ENCODE measurements around the gene GLP2R. TPM values are rescaled to one million over a fixed set of nuclear protein-coding genes. Genes with fewer than 3 reads are reported as not detected.

Gene GLP2R
- total RNA-seq, 1 experiment from 2014 or later = not detected

DNA sequence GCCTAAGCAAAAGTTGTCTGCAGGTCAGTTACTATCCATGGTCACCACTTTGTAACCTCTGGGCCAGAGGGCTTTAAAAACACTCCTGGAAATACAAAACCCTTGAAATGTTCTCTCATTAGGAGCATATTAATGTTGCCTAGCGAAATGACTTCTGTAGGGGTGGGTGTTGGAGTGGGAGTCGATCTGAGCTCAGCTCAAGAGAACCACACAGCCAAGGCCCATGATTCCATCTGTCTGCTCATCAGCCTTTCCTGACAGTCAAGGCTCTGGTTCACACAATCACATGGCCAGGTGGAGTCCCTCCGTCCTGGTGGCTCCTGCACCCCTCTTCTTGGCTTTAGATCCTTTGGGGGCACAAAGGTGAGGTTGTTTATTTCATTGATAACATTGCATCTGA lies 52.6 kb downstream of the GLP2R start:
- Histone ChIP-seq H3K27me3 (replicated peaks; ENCODE audit: insufficient read depth, low read depth, low read length, poor library complexity) (peaks cover 6% of the 10 kb centered on the region), H3K4me1 (ENCODE audit: insufficient read depth, low read length, poor library complexity, severe bottlenecking) (no peaks in the 10 kb centered on the region), H3K36me3 (ENCODE audit: insufficient read depth, low read length, poor library complexity, severe bottlenecking) (no peaks in the 10 kb centered on the region), H3K4me3 (ENCODE audit: low read depth, low read length, poor library complexity, severe bottlenecking) (no peak overlapping the region), H3K9me3 (ENCODE audit: low read depth, low read length, poor library complexity, severe bottlenecking) (peaks cover 7% of the 10 kb centered on the region), H3K27ac (ENCODE audit: low read depth, low read length, poor library complexity, severe bottlenecking) (no peak overlapping the region)
- CTCF ChIA-PET = no interaction called here
- BruUV-seq (replicated peaks) = no TSS peak
- TF ChIP-seq, protein P1, sequence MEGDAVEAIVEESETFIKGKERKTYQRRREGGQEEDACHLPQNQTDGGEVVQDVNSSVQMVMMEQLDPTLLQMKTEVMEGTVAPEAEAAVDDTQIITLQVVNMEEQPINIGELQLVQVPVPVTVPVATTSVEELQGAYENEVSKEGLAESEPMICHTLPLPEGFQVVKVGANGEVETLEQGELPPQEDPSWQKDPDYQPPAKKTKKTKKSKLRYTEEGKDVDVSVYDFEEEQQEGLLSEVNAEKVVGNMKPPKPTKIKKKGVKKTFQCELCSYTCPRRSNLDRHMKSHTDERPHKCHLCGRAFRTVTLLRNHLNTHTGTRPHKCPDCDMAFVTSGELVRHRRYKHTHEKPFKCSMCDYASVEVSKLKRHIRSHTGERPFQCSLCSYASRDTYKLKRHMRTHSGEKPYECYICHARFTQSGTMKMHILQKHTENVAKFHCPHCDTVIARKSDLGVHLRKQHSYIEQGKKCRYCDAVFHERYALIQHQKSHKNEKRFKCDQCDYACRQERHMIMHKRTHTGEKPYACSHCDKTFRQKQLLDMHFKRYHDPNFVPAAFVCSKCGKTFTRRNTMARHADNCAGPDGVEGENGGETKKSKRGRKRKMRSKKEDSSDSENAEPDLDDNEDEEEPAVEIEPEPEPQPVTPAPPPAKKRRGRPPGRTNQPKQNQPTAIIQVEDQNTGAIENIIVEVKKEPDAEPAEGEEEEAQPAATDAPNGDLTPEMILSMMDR (conservative IDR thresholded peaks at IDR 0.05; ENCODE audit: low read depth, low read length) = no peak
- DNase-seq (ENCODE audit: low spot score) = no peak
- POLR2A ChIA-PET (ENCODE audit: low non-redundant PET) = no interaction called here
- intact Hi-C loops (cut with micrococcal nuclease; ENCODE audit: unreplicated experiment) = no loop called here

DNA sequence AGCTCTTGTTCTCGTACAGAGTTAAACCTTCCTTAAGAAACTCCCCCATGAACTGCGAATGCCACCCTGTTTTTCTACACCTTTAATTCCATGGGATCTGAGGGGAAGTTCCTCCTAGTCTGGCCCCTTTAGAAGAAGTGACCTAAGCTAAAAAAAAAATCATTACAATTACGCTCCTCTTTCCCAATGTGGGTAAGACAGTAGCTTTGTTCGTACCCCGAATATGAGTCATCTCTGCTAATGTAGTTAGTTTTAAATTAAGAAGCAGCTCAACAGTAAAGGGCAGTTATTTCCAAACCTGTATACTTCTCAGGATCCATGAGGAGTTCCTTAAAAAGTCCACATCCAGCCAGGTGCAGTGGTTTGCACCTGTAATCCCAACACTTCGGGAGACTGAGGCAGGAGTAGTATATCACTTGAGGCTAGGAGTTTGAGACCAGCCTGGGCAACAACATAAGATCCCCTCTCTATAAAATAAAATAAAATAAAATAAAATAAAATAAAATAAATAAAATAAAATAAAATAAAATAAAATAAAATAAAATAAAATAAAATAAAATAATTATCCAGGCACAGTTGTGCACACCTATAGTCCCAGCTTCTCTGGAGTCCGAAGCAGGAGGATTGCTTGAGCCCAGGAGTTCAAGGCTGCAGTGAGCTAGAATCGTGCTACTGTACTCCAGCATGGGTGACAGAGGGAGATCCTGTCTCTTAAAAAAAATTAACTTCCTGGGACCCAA lies 53.2 kb downstream of the GLP2R start:
- BruUV-seq (replicated peaks) = no TSS peak
- ChIA-PET CTCF (no interaction called here), POLR2A (ENCODE audit: low non-redundant PET) (no interaction called here)
- H3K4me3 ChIP-seq (ENCODE audit: low read depth, low read length, poor library complexity, severe bottlenecking) = no peak overlapping the region
- DNase-seq (ENCODE audit: low spot score) = no peak
- no peaks in the 10 kb centered on the region for H3K4me1 ChIP-seq (ENCODE audit: insufficient read depth, low read length, poor library complexity, severe bottlenecking)
- H3K36me3 ChIP-seq (ENCODE audit: insufficient read depth, low read length, poor library complexity, severe bottlenecking) = no peaks in the 10 kb centered on the region
- H3K27ac ChIP-seq (ENCODE audit: low read depth, low read length, poor library complexity, severe bottlenecking) = no peak overlapping the region
- intact Hi-C loops (cut with micrococcal nuclease; ENCODE audit: unreplicated experiment) = no loop called here
- no peak for TF ChIP-seq EZH2 (IDR thresholded peaks at IDR 0.05; ENCODE audit: borderline replicate concordance, low read depth, low read length, poor library complexity, severe bottlenecking)
- TF ChIP-seq, protein P1 (conservative IDR thresholded peaks at IDR 0.05; ENCODE audit: low read depth, low read length) = no peak
- H3K9me3 ChIP-seq (ENCODE audit: low read depth, low read length, poor library complexity, severe bottlenecking) = peaks cover 7% of the 10 kb centered on the region
- peaks cover 6% of the 10 kb centered on the region for H3K27me3 ChIP-seq (replicated peaks; ENCODE audit: insufficient read depth, low read depth, low read length, poor library complexity)

DNA sequence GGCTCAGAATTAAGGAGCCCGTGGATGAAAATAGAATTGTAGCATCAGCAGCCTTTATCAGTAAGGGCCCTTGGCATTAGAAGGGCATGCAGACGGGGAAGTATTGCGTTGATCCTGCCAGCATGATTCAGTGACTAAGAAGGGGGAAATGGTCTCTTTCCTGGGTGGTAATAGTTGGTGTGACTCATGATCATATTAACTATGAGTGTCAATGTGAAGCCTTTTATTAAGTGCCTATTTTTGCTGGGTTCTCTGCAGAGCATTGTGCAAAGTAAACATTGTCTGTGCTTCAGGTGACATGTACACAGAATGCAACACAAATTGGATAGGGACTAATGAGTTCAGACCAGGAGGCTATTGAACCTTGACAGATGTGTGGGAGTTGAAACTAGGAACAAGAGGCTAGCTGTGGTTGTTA lies 54.9 kb downstream of the GLP2R start:
- TF ChIP-seq, protein P1 (conservative IDR thresholded peaks at IDR 0.05; ENCODE audit: low read depth, low read length) = no peak
- no peak for TF ChIP-seq EZH2 (IDR thresholded peaks at IDR 0.05; ENCODE audit: borderline replicate concordance, low read depth, low read length, poor library complexity, severe bottlenecking)
- Histone ChIP-seq H3K27ac (ENCODE audit: low read depth, low read length, poor library complexity, severe bottlenecking) (no peak overlapping the region), H3K36me3 (ENCODE audit: insufficient read depth, low read length, poor library complexity, severe bottlenecking) (no peaks in the 10 kb centered on the region), H3K27me3 (replicated peaks; ENCODE audit: insufficient read depth, low read depth, low read length, poor library complexity) (peaks cover 6% of the 10 kb centered on the region), H3K4me3 (ENCODE audit: low read depth, low read length, poor library complexity, severe bottlenecking) (no peak overlapping the region), H3K4me1 (ENCODE audit: insufficient read depth, low read length, poor library complexity, severe bottlenecking) (no peaks in the 10 kb centered on the region), H3K9me3 (ENCODE audit: low read depth, low read length, poor library complexity, severe bottlenecking) (peaks cover 15% of the 10 kb centered on the region)
- intact Hi-C loops (cut with micrococcal nuclease; ENCODE audit: unreplicated experiment) = no loop called here
- DNase-seq (ENCODE audit: low spot score) = no peak
- POLR2A ChIA-PET (ENCODE audit: low non-redundant PET) = no interaction called here
- no TSS peak for BruUV-seq (replicated peaks)
- CTCF ChIA-PET = no interaction called here

Data from A673 (cell line).